H1 (cell line): ENCODE data around the gene LAT.
"Not testable (repeated sequence)": the region's sequence is repeated elsewhere in the genome, so short reads cannot be mapped to it uniquely, and the experiment has no call there.

Experiments used
- ATF3 ChIP-seq: IDR thresholded peaks from 2 replicates; pipeline ENCODE4 v1.6.1; 2011; ENCODE audit warnings: low read depth, mild to moderate bottlenecking, low read length; ENCODE audit not compliant: insufficient read depth
- EP300 ChIP-seq, 2 experiments: IDR thresholded peaks; 1 replicate in 1 of 2; 2 replicates in 1 of 2; pipeline ENCODE4 v1.6.1; 2011 to 2012; ENCODE audit warnings: low read depth in 2 of 2, low read length in 2 of 2, mild to moderate bottlenecking in 2 of 2, borderline replicate concordance in 1 of 2, inconsistent platforms in 1 of 2, moderate library complexity in 1 of 2
- EZH2 ChIP-seq: fragments of 200-600 bp; sonication (generic); IDR thresholded peaks from 2 replicates; pipeline ENCODE4 v1.7.1; 2012; ENCODE audit warnings: low read depth, mild to moderate bottlenecking, moderate library complexity, low read length, inconsistent platforms; ENCODE audit not compliant: severe bottlenecking
- JUND ChIP-seq: IDR thresholded peaks from 2 replicates; pipeline ENCODE4 v1.6.1; 2011; ENCODE audit warnings: mild to moderate bottlenecking, improper control_type of control experiment, low read length
- KDM5A ChIP-seq: fragments of 200-600 bp; IDR thresholded peaks from 2 replicates; pipeline ENCODE4 v1.7.1; 2012; ENCODE audit warnings: mild to moderate bottlenecking, low read length, inconsistent platforms, mixed read lengths
- MAFK ChIP-seq: IDR thresholded peaks from 2 replicates; pipeline ENCODE4 v1.6.1; 2012; ENCODE audit warnings: low read depth, mild to moderate bottlenecking, improper control_type of control experiment, low read length
- NANOG ChIP-seq: IDR thresholded peaks from 2 replicates; pipeline ENCODE4 v1.6.1; 2011; ENCODE audit warnings: low read length, low read depth, mild to moderate bottlenecking, inconsistent platforms; ENCODE audit not compliant: insufficient read depth, poor library complexity, severe bottlenecking
- POLR2A ChIP-seq, 2 experiments: IDR thresholded peaks; 1 replicate in 1 of 2; 2 replicates in 1 of 2; pipeline ENCODE4 v1.6.1; 2011; ENCODE audit warnings: low read depth in 2 of 2, low read length in 2 of 2, mild to moderate bottlenecking in 2 of 2; ENCODE audit errors: control extremely low read depth in 1 of 2
- POLR2AphosphoS5 ChIP-seq: IDR thresholded peaks from 2 replicates; pipeline ENCODE4 v1.6.1; 2011; ENCODE audit warnings: low read depth, low read length
- RNF2 ChIP-seq: fragments of 200-900, 300-1000 bp; sonication (generic); IDR thresholded peaks from 2 replicates; pipeline ENCODE4 v1.7.1; 2016; ENCODE audit warnings: borderline replicate concordance, low read depth, mild to moderate bottlenecking, antibody characterized with exemption, low read length; ENCODE audit not compliant: poor library complexity, severe bottlenecking; ENCODE audit errors: missing control alignments
- TF ChIP-seq, protein P1 (sequence below), 3 experiments: IDR thresholded peaks; 1 replicate in 2 of 3; 2 replicates in 1 of 3; pipeline versions ENCODE4 v1.5.1 to v1.6.1; 2011; ENCODE audit warnings: low read length in 3 of 3, mild to moderate bottlenecking in 3 of 3, inconsistent platforms in 2 of 3, low read depth in 1 of 3, moderate library complexity in 1 of 3; ENCODE audit not compliant: insufficient read depth in 1 of 3; ENCODE audit errors: control extremely low read depth in 1 of 3

GRCh38 chr16:28969696-28970095, 15.2 kb upstream of the LAT start:
- TF ChIP-seq RNF2; KDM5A; POLR2A (IDR thresholded peaks at IDR 0.05; ENCODE audit: control extremely low read depth in 1 of 2, low read depth in 2 of 2, low read length in 2 of 2); JUND; ATF3; MAFK; EP300 (IDR thresholded peaks at IDR 0.05; ENCODE audit: borderline replicate concordance in 1 of 2, low read depth in 2 of 2, low read length in 2 of 2); NANOG; POLR2AphosphoS5; EZH2: not testable (repeated sequence)
- TF ChIP-seq, protein P1, sequence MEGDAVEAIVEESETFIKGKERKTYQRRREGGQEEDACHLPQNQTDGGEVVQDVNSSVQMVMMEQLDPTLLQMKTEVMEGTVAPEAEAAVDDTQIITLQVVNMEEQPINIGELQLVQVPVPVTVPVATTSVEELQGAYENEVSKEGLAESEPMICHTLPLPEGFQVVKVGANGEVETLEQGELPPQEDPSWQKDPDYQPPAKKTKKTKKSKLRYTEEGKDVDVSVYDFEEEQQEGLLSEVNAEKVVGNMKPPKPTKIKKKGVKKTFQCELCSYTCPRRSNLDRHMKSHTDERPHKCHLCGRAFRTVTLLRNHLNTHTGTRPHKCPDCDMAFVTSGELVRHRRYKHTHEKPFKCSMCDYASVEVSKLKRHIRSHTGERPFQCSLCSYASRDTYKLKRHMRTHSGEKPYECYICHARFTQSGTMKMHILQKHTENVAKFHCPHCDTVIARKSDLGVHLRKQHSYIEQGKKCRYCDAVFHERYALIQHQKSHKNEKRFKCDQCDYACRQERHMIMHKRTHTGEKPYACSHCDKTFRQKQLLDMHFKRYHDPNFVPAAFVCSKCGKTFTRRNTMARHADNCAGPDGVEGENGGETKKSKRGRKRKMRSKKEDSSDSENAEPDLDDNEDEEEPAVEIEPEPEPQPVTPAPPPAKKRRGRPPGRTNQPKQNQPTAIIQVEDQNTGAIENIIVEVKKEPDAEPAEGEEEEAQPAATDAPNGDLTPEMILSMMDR (IDR thresholded peaks at IDR 0.05; ENCODE audit: control extremely low read depth in 1 of 3, insufficient read depth in 1 of 3, low read depth in 1 of 3, low read length in 3 of 3), result not testable (repeated sequence)
